Right forelimb (tissue), 1 donor: ENCODE data around the gene EZR.

ENCODE experiments used
- DNase-seq: peaks from one replicate; pipeline ENCODE4 v3.0.0-alpha.2; 2018

The EZR gene

GRCh38 chr6:158816803-158817727, 2.1 kb downstream of the EZR start:
- peak; percentile 57 for DNase-seq

- DNase-seq, result no peak
Measured at GRCh38 chr6:158816329-158816728, 2.8 kb downstream of the EZR start.

- no peak for DNase-seq
Measured at GRCh38 chr6:158815907-158816306, 3.3 kb downstream of the EZR start.

- DNase-seq, result no peak
Measured at GRCh38 chr6:158815379-158815724, 3.8 kb downstream of the EZR start.

GRCh38 chr6:158813032-158813431, 6.1 kb downstream of the EZR start:
- no peak for DNase-seq

- DNase-seq, result no peak
Measured at GRCh38 chr6:158812611-158813010, 6.6 kb downstream of the EZR start.

- no peak for DNase-seq
Measured at GRCh38 chr6:158810155-158811095, 8.7 kb downstream of the EZR start.

GRCh38 chr6:158808941-158809678, 10.1 kb downstream of the EZR start:
- DNase-seq, result no peak

- no peak for DNase-seq
Measured at GRCh38 chr6:158808442-158808833, 10.7 kb downstream of the EZR start.

- no peak for DNase-seq
Measured at GRCh38 chr6:158807515-158808441, 11.4 kb downstream of the EZR start.

GRCh38 chr6:158805698-158806377, 13.3 kb downstream of the EZR start:
- DNase-seq, result no peak

- no peak for DNase-seq
Measured at GRCh38 chr6:158804207-158804606, 15.0 kb downstream of the EZR start.

GRCh38 chr6:158803733-158804143, 15.4 kb downstream of the EZR start:
- DNase-seq, result no peak

GRCh38 chr6:158801655-158802294, 17.4 kb downstream of the EZR start:
- no peak for DNase-seq

- DNase-seq, result no peak
Measured at GRCh38 chr6:158799051-158799792, 19.9 kb downstream of the EZR start.

- DNase-seq, result no peak
Measured at GRCh38 chr6:158798311-158798710, 20.9 kb downstream of the EZR start.

GRCh38 chr6:158797331-158798310, 21.5 kb downstream of the EZR start:
- no peak for DNase-seq

GRCh38 chr6:158796353-158796752, 22.8 kb downstream of the EZR start:
- no peak for DNase-seq

- DNase-seq, result no peak
Measured at GRCh38 chr6:158795516-158795915, 23.7 kb downstream of the EZR start.
